Mucosa of rectum (tissue), 2 donors: ENCODE data around the gene HMG20B.

Source experiments
- H3K27ac ChIP-seq, 2 donors: one replicate each; pipeline ENCODE4 v1.7.0; 2013; ENCODE audit warnings: inconsistent platforms in 2 of 2, low read depth in 2 of 2, low read length in 2 of 2
- H3K27me3 ChIP-seq, 2 donors: one replicate each; pipeline ENCODE4 v1.7.0; 2013; ENCODE audit warnings: low read length in 2 of 2; ENCODE audit not compliant: control insufficient read depth in 2 of 2, insufficient read depth in 2 of 2
- H3K36me3 ChIP-seq, 2 donors: one replicate each; pipeline ENCODE4 v1.7.0; 2013; ENCODE audit warnings: low read length in 2 of 2; ENCODE audit not compliant: control insufficient read depth in 2 of 2, insufficient read depth in 2 of 2
- H3K4me1 ChIP-seq, 2 donors: one replicate each; pipeline ENCODE4 v1.7.0; 2013; ENCODE audit warnings: low read length in 2 of 2, mild to moderate bottlenecking in 1 of 2; ENCODE audit not compliant: control insufficient read depth in 2 of 2, insufficient read depth in 2 of 2
- H3K4me3 ChIP-seq, 2 donors: one replicate each; pipeline ENCODE4 v1.7.0; 2013; ENCODE audit warnings: low read length in 2 of 2
- H3K9ac ChIP-seq, 2 donors: one replicate each; pipeline ENCODE4 v1.7.0; 2013; ENCODE audit warnings: low read length in 2 of 2, low read depth in 1 of 2, mild to moderate bottlenecking in 1 of 2
- H3K9me3 ChIP-seq, 2 donors: one replicate each; pipeline ENCODE4 v1.7.0; 2013; ENCODE audit warnings: low read length in 2 of 2; ENCODE audit not compliant: control insufficient read depth in 2 of 2
- donor health status: healthy.
- donor health status: Normal muscosa, but diverticular disease.

The HMG20B gene

DNA sequence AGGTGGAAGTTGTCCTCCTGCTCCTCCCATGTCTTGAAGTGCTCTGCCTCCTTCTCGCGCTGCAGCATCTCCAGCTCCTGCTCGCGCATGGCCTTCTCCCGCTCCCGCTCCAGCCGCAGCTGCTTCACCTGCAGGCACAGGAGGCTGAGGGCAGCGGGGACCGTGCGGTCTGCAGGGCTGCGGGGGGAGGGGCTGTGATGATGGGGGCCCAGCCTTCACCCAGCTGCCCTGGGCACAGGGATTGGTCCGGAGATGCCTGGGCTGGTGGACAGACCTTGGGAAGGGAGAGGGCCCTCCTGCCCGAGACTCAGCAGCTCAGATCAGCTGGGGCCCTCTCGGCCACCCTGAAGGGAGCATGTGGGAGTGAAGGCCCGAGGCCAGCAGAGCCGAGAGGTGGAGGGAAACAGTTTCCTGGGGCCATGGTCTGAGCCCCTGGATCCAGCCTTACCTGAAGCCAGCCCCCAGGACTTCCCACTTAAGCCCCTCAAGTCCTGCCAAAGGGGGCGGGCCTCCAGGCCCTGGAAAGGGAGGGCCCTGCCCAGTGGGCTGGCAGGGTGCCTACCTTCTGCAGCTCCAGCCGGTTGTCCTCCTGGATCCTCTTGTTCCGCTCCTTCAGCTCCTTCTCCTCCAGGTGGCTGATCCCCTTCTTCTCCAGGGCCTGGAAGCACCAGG, 47.5 kb downstream of the HMG20B start:
- H3K27ac ChIP-seq = no peak overlapping the region
- no peaks in the 10 kb centered on the region for H3K27me3 ChIP-seq
- peaks cover 6 to 16% of the 10 kb centered on the region in 2 donors for H3K36me3 ChIP-seq

DNA sequence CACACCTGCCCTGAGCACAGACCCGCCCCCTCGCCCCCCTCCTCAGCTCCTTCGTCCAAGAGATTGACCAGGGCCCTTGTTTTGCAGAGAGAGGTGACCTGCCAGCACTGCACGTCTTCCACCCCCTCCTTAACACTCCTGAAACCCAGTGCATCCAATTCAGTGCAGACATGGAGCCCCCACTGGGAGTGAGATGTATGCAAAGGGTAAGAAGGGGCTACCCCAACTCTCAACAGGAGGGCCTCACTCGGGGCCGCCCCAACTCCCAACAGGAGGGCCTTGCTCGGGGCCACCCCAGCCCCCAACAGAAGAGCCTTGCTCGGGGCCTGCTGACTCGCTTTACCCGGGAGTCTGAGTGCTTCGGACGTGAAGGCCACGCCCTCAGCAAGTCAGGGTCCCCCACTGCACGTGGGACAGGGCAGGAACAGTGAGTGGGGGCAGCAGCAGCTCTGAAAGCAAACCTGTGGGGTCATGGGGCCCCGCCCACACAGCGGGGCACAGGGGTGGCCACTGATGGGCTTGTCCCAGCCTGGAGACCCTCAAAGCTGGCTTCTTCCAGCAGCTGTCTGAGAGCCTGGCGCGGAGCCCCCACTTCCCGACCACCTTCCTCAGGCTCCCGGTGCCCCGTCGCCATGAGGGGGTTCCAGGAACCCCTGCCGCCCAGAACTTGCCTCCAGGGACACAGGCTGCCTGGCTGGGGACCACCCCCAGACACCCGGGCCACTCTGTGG, 48.2 kb downstream of the HMG20B start:
- Histone ChIP-seq H3K9ac (no peak overlapping the region), H3K4me1 (peaks cover 6 to 11% of the 10 kb centered on the region in 2 donors), H3K4me3 (no peak overlapping the region), H3K9me3 (no peaks in the 10 kb centered on the region), H3K27me3 (no peaks in the 10 kb centered on the region), H3K27ac (no peak overlapping the region), H3K36me3 (peaks cover 6 to 15% of the 10 kb centered on the region in 2 donors)

More for the DNA sequence above, 47.5 kb downstream of the HMG20B start:
- no peak overlapping the region for H3K4me3 ChIP-seq
- no peaks in the 10 kb centered on the region for H3K9me3 ChIP-seq
- peaks cover 0 to 4% of the 10 kb centered on the region in 2 donors for H3K4me1 ChIP-seq
- no peak overlapping the region for H3K9ac ChIP-seq

DNA sequence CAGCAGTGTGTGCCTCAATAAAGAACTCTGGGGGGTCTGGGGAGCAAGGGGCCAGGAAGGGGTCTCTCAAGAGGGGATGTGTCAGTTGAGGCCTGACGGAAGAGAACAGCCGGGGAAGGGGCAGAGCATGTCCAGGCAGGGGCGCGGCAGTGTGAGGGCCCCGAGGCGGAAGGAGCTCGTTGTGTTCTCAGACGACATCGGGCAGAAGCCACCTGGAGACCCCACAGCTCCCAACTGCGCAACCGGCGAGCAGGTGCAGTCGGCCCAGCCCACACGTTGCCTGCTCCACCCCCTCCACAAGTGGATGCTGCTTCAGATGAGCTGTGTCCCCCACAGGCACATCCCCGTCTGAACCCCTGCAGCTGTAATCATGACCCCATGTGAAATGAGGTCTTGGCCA, 48.9 kb downstream of the HMG20B start:
- H3K27ac ChIP-seq = no peak overlapping the region
- no peaks in the 10 kb centered on the region for H3K27me3 ChIP-seq
- no peak overlapping the region for H3K4me3 ChIP-seq
- no peak overlapping the region for H3K9ac ChIP-seq
- H3K4me1 ChIP-seq = peaks cover 8 to 13% of the 10 kb centered on the region in 2 donors
- no peaks in the 10 kb centered on the region for H3K9me3 ChIP-seq
- peaks cover 6 to 13% of the 10 kb centered on the region in 2 donors for H3K36me3 ChIP-seq

DNA sequence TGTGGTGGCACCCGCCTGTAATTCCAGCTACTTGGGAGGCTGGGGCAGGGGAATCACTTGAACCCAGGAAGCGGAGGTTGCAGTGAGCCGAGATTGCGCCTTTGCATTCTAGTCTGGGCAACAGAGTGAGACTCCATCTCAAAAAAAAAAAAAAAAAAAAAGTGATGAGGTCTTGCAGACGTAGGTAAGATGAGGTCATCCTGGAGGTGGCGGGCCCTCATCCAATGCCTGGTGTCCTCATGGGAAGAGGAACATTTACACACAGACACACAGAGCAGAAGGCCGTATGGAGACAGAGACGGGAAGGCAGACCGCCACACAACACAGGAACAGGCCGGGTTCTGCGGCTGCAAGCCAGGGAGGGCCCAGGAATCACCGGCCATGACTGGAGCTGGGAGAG, 49.5 kb downstream of the HMG20B start:
- Histone ChIP-seq H3K4me1 (peaks cover 11 to 16% of the 10 kb centered on the region in 2 donors), H3K9me3 (no peaks in the 10 kb centered on the region), H3K36me3 (peaks cover 6 to 13% of the 10 kb centered on the region in 2 donors), H3K9ac (no peak overlapping the region), H3K27ac (no peak overlapping the region), H3K27me3 (no peaks in the 10 kb centered on the region), H3K4me3 (no peak overlapping the region)

DNA sequence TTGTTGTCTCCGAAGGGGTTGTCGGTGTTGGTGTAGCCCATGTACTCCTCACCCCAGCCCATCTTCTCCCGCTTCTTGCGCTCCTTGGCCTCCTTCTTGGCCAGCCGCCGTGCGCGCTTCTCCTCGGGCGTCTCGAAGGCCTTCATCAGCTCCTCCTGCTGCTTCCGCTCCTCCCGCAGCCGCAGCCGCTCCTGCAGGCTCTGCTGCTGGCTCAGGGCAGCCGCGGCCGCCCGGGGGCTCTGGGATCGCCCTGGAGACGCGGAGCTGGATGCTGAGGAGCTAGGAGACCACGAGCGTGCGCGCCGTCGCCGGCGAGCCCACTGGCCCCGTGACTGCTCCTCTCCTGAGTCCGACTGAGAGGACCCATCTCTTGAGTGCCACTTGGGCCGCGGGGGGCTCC, 51.0 kb downstream of the HMG20B start:
- Histone ChIP-seq H3K9me3 (no peaks in the 10 kb centered on the region), H3K4me3 (no peak overlapping the region), H3K4me1 (peaks cover 14 to 16% of the 10 kb centered on the region in 2 donors), H3K36me3 (peaks cover 6 to 13% of the 10 kb centered on the region in 2 donors), H3K27ac (no peak overlapping the region), H3K27me3 (no peaks in the 10 kb centered on the region), H3K9ac (no peak overlapping the region)

DNA sequence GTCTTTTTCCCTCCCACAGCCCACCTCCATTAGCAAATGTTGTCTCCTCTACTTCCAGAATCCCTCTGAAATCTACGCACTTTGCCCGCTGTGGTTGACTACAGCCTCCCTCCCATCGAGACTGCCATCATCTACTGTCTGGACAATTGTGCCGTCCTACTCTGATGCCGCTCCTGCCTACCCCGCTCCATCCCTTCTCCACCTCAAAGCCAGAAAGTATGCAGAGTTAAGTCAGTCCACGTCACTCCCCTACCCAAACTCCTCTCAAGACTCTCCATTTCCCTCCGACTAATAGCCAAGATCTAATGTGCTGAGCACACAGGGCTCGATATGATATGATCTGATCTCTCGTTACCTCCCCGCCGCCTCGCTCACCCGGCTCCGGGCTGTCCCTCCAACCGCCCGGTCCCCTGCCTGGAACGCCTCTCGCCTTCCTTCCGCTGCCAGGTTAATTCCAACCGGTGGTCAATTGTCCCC, 53.3 kb downstream of the HMG20B start:
- no peaks in the 10 kb centered on the region for H3K9me3 ChIP-seq
- H3K36me3 ChIP-seq = peaks cover 6 to 13% of the 10 kb centered on the region in 2 donors
- peak overlapping the region; percentile 77 to 88 for H3K9ac ChIP-seq
- H3K27me3 ChIP-seq = no peaks in the 10 kb centered on the region
- H3K27ac ChIP-seq = peak overlapping the region; percentile 92 to 94
- H3K4me1 ChIP-seq = peaks cover 14 to 16% of the 10 kb centered on the region in 2 donors
- peak overlapping the region; percentile 97 for H3K4me3 ChIP-seq

DNA sequence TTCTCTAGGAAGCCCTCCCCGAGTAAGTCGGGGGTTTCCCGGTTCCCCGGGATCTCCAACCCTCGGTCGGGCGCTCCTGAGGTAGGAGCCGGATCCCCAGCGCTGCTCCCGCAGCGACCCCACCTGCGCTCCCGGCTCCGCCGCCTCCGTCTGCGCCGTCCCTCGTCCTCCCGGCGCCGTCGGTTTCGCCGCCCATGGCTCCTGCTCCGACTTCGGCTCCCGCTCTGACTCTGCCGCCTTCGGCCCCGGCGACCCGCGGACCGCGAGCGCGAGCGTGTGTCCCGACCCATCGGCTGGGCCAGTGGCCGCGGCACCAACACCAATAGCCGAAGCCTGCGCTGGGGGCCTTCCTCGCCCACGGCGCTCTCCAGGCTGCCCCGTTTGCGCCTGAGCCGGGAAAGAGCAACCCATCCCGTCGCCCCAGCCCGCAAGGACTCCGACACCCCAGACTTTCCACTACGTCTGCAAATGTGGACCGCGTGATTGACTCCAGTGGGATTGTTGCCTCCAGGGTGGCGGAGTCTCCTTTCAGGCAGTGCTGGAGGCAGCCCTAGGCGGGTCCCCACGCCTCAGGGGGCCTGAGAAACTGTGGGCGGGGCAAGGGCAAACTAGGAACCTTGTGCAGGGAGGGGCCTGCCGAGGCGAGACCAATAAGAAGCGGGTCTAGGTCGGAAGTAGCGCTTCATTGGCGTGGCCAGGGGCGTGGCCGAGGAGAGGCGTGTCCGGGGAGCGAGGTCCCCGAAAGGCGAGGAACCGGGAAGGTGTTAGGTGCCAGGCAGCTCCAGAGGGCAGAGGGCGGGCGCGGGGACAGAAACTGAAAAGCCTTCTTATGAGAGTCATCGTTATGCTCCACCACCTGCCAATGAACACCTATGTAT, 54.0 kb downstream of the HMG20B start, which contains the start of gene CACTIN:
TSS of gene CACTIN (minus strand) at position 318 of the 878 bp plus-strand sequence. CDS start at position 290, 28 bp downstream.
- Histone ChIP-seq H3K9me3 (no peaks in the 10 kb centered on the region), H3K4me3 (peak within 1 kb of the TSS; percentile 97), H3K36me3 (peaks cover 6 to 15% of the 10 kb centered on the region in 2 donors), H3K9ac (peak within 1 kb of the TSS; percentile 77 to 88), H3K4me1 (peaks cover 14 to 16% of the 10 kb centered on the region in 2 donors), H3K27me3 (no peaks in the 10 kb centered on the region), H3K27ac (peak within 1 kb of the TSS; percentile 92 to 94)

DNA sequence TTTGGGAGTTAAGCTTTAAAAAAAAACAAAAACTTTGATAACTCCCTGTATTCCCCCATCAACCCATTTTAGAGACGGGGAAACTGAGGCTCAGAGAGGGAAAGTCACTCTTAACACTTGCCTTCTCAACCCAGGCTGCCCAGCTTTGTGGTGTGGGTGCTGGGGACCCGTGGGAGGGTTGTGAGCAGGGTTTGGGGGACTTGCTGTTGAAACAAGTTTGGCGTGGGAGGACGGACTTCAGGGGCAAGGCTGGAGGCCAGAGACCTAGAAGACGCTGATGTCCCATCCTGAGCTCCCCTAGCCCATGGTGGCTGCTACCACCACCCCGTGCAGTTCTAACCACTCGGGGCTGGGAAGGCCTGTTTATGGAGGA, 54.6 kb downstream of the HMG20B start:
- Histone ChIP-seq H3K27ac (peak overlapping the region; percentile 92 to 94), H3K4me1 (peaks cover 14 to 16% of the 10 kb centered on the region in 2 donors), H3K4me3 (peak overlapping the region; percentile 6 to 54), H3K9ac (no peak overlapping the region), H3K27me3 (no peaks in the 10 kb centered on the region), H3K9me3 (no peaks in the 10 kb centered on the region), H3K36me3 (peaks cover 4 to 12% of the 10 kb centered on the region in 2 donors)
